Neutrophil (primary cell): ENCODE measurements around the gene MARCHF3.

Source experiments
- H3K27ac ChIP-seq: fragments of 200-600 bp; sonication (generic); 2 replicates; pipeline ENCODE4 v1.5.1; 2016; ENCODE audit warnings: mild to moderate bottlenecking, moderate library complexity
- H3K27me3 ChIP-seq: fragments of 200-600 bp; sonication (generic); 2 replicates; pipeline ENCODE4 v1.6.0; 2016; ENCODE audit warnings: mild to moderate bottlenecking
- H3K36me3 ChIP-seq: fragments of 200-600 bp; sonication (generic); 2 replicates; pipeline ENCODE4 v1.5.1; 2017
- H3K4me1 ChIP-seq, 2 experiments: fragments of 200-600 bp in 1 of 2; sonication (generic) in 1 of 2; 1 replicate in 1 of 2; 2 replicates in 1 of 2; pipeline versions ENCODE4 v1.5.1 to v1.6.1; 2013 to 2016; ENCODE audit warnings: low read depth in 1 of 2, low read length in 1 of 2, mild to moderate bottlenecking in 1 of 2, moderate library complexity in 1 of 2; ENCODE audit not compliant: control insufficient read depth in 1 of 2, insufficient read depth in 1 of 2
- H3K4me3 ChIP-seq, 2 experiments: fragments of 200-600 bp in 1 of 2; sonication (generic) in 1 of 2; 1 replicate in 1 of 2; 2 replicates in 1 of 2; pipeline ENCODE4 v1.5.1; 2013 to 2016; ENCODE audit warnings: low read depth in 1 of 2, low read length in 1 of 2, mild to moderate bottlenecking in 1 of 2, moderate library complexity in 1 of 2
- H3K9me3 ChIP-seq: fragments of 200-600 bp; sonication (generic); 2 replicates; pipeline ENCODE4 v1.5.1; 2016
- CTCF ChIP-seq: fragments of 200-600 bp; sonication (generic); IDR thresholded peaks from 2 replicates; pipeline ENCODE4 v1.5.1; 2016; ENCODE audit warnings: antibody characterized with exemption

The MARCHF3 gene

GRCh38 chr5:126972062-126972895, 58.1 kb downstream of the MARCHF3 start:
- Histone ChIP-seq H3K27me3 (no peaks in the 10 kb centered on the region), H3K9me3 (no peaks in the 10 kb centered on the region), H3K36me3 (no peaks in the 10 kb centered on the region), H3K4me1 (peaks cover 21% of the 10 kb centered on the region in 2 experiments), H3K4me3 (peak overlapping the region; percentile 37 to 44), H3K27ac (peak overlapping the region; percentile 77)
- no peak for TF ChIP-seq CTCF

- Histone ChIP-seq H3K27me3 (no peaks in the 10 kb centered on the region), H3K9me3 (no peaks in the 10 kb centered on the region), H3K36me3 (no peaks in the 10 kb centered on the region), H3K4me1 (peaks cover 21% of the 10 kb centered on the region in 2 experiments), H3K4me3 (no peak overlapping the region), H3K27ac (peak overlapping the region; percentile 77)
- TF ChIP-seq CTCF, result no peak
Observed at GRCh38 chr5:126971455-126972031, 58.8 kb downstream of the MARCHF3 start.

- Histone ChIP-seq H3K4me3 (no peak overlapping the region), H3K9me3 (no peaks in the 10 kb centered on the region), H3K27ac (no peak overlapping the region), H3K36me3 (no peaks in the 10 kb centered on the region), H3K4me1 (peaks cover 21% of the 10 kb centered on the region in 2 experiments), H3K27me3 (no peaks in the 10 kb centered on the region)
- TF ChIP-seq CTCF, result no peak
Observed at GRCh38 chr5:126970517-126971017, 59.8 kb downstream of the MARCHF3 start.

- no peak for TF ChIP-seq CTCF
- H3K9me3 ChIP-seq, result no peaks in the 10 kb centered on the region
- H3K4me1 ChIP-seq, result peaks cover 21% of the 10 kb centered on the region in 2 experiments
- no peaks in the 10 kb centered on the region for H3K36me3 ChIP-seq
- H3K27ac ChIP-seq, result no peak overlapping the region
- no peak overlapping the region for H3K4me3 ChIP-seq
- no peaks in the 10 kb centered on the region for H3K27me3 ChIP-seq
Observed at GRCh38 chr5:126969548-126969947, 60.8 kb downstream of the MARCHF3 start.

- H3K4me3 ChIP-seq, result no peak overlapping the region
- no peak overlapping the region for H3K27ac ChIP-seq
- no peaks in the 10 kb centered on the region for H3K36me3 ChIP-seq
- TF ChIP-seq CTCF, result no peak
- peaks cover 16 to 17% of the 10 kb centered on the region in 2 experiments for H3K4me1 ChIP-seq
- H3K9me3 ChIP-seq, result no peaks in the 10 kb centered on the region
- no peaks in the 10 kb centered on the region for H3K27me3 ChIP-seq
Observed at GRCh38 chr5:126967808-126968466, 62.4 kb downstream of the MARCHF3 start.
